Right lobe of liver (tissue), 4 donors: ENCODE measurements around the gene DDX46.

Source experiments
- CTCF ChIP-seq, 4 donors: fragments of 200-600 bp in 3 of 4; fragments of 450-650 bp in 1 of 4; IDR thresholded peaks; one replicate each; pipeline versions ENCODE4 v1.5.1 to v1.8.0; 2016 to 2022; ENCODE audit warnings: antibody characterized with exemption in 4 of 4, mild to moderate bottlenecking in 2 of 4
- POLR2A ChIP-seq: fragments of 450-650 bp; IDR thresholded peaks from one replicate; pipeline ENCODE4 v1.6.1; 2017; ENCODE audit warnings: antibody characterized with exemption, mild to moderate bottlenecking
- donor health status: DM: no; HTN: no; CAD: no.
- donor health status: DM: no; HTN: no; CAD: no.
- donor health status: DM: no; HTN: yes; CAD: no.

- TF ChIP-seq CTCF (IDR thresholded peaks at IDR 0.05): no peak
- TF ChIP-seq POLR2A: no peak
These were observed 26.5 kb downstream of the DDX46 start for GRCh38 chr5:134784946-134785620.
